Activated naive CD4-positive, alpha-beta T cell (primary cell): ENCODE results near the gene TCF15.

Experiments used
- DNase-seq, 4 experiments: peaks; one replicate each; lab custom pipeline; 2025; lab: John Stamatoyannopoulos, UW

The TCF15 gene

GRCh38 chr20:610130-611046 is at the start of gene TCF15:
Gene TCF15, minus strand, starts transcription at chr20:610309. Its CDS starts 72 bp downstream, at chr20:610237.
- DNase-seq, result no peak

- DNase-seq, result no peak
Observed at GRCh38 chr20:658731-659291, 48.7 kb upstream of the TCF15 start.

- DNase-seq, result no peak
Observed at GRCh38 chr20:658202-658601, 48.1 kb upstream of the TCF15 start.

GRCh38 chr20:655726-656624 is 45.9 kb upstream of the TCF15 start:
- no peak for DNase-seq

GRCh38 chr20:654417-654750 is 44.3 kb upstream of the TCF15 start:
- DNase-seq, result no peak

- DNase-seq, result no peak
Observed at GRCh38 chr20:653590-654416, 43.7 kb upstream of the TCF15 start.

GRCh38 chr20:653110-653589 is 43.0 kb upstream of the TCF15 start, which contains the start of gene SRXN1:
Gene SRXN1, minus strand, starts transcription at chr20:653200. Its CDS starts 15 bp downstream, at chr20:653185.
- peak; percentile 38 to 57 (median 46) for DNase-seq

GRCh38 chr20:652615-653109 is 42.6 kb upstream of the TCF15 start:
- no peak for DNase-seq

GRCh38 chr20:651713-652614 is 41.9 kb upstream of the TCF15 start:
- no peak for DNase-seq

- DNase-seq, result no peak
Observed at GRCh38 chr20:650954-651353, 40.8 kb upstream of the TCF15 start.

- no peak for DNase-seq
Observed at GRCh38 chr20:650281-650680, 40.2 kb upstream of the TCF15 start.

- DNase-seq, result no peak
Observed at GRCh38 chr20:647479-648019, 37.4 kb upstream of the TCF15 start.

GRCh38 chr20:646868-647233 is 36.7 kb upstream of the TCF15 start:
- no peak for DNase-seq

- no peak for DNase-seq
Observed at GRCh38 chr20:646107-646867, 36.2 kb upstream of the TCF15 start.

- DNase-seq, result peak; percentile 24 to 43 (median 34)
Observed at GRCh38 chr20:645318-646106, 35.4 kb upstream of the TCF15 start.

GRCh38 chr20:644692-645317 is 34.7 kb upstream of the TCF15 start:
- no peak for DNase-seq

GRCh38 chr20:642398-643174 is 32.5 kb upstream of the TCF15 start:
- no peak for DNase-seq
